Keratinocyte (primary cell): Measurements from ENCODE around the gene UNKL.

ENCODE experiments used
- EZH2 ChIP-seq: IDR thresholded peaks from one replicate; pipeline ENCODE4 v1.6.1; 2012; ENCODE audit warnings: inconsistent platforms, mild to moderate bottlenecking, low read length, moderate library complexity
- TF ChIP-seq, protein P1 (sequence below), 3 experiments: IDR thresholded peaks in 1 of 3; conservative IDR thresholded peaks in 1 of 3; optimal IDR thresholded peaks in 1 of 3; 2 replicates in 2 of 3; 3 replicates in 1 of 3; pipeline versions ENCODE3 to v1.5.1; 2011; ENCODE audit warnings: low read length in 3 of 3, mild to moderate bottlenecking in 3 of 3, moderate library complexity in 2 of 3, control low read depth in 1 of 3, inconsistent platforms in 1 of 3; ENCODE audit not compliant: insufficient read depth in 2 of 3; ENCODE audit errors: extremely low read depth in 1 of 3

DNA sequence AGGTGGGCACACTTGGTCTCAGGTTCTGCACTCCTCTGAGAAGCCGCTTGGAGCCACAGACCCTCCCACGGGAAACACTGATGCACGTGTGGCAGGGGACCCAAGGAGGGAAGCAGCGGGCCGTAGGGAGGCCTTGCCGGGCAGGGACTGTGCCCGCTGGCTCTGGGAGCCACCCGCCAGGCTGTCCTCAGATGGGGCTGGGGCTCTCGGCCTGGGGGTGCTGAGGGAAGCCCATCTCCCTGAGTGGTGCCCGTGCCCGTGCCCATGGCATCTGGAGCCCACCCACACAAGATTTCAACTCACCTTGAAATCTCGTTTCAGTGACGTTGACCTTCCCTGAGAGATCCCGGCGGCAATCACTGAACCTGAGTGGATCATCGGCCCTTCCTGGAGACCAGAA, 42.4 kb upstream of the UNKL start:
- no peak for TF ChIP-seq EZH2
- TF ChIP-seq, protein P1, sequence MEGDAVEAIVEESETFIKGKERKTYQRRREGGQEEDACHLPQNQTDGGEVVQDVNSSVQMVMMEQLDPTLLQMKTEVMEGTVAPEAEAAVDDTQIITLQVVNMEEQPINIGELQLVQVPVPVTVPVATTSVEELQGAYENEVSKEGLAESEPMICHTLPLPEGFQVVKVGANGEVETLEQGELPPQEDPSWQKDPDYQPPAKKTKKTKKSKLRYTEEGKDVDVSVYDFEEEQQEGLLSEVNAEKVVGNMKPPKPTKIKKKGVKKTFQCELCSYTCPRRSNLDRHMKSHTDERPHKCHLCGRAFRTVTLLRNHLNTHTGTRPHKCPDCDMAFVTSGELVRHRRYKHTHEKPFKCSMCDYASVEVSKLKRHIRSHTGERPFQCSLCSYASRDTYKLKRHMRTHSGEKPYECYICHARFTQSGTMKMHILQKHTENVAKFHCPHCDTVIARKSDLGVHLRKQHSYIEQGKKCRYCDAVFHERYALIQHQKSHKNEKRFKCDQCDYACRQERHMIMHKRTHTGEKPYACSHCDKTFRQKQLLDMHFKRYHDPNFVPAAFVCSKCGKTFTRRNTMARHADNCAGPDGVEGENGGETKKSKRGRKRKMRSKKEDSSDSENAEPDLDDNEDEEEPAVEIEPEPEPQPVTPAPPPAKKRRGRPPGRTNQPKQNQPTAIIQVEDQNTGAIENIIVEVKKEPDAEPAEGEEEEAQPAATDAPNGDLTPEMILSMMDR (optimal IDR thresholded peaks at IDR 0.05 in 1 of 3, IDR thresholded peaks at IDR 0.05 in 1 of 3, conservative IDR thresholded peaks at IDR 0.05 in 1 of 3; ENCODE audit: extremely low read depth in 1 of 3, insufficient read depth in 2 of 3, low read length in 3 of 3), result no peak
